GM12891 (cell line): ENCODE data around the gene GCC2.
"Not testable (repeated sequence)": the region's sequence is repeated elsewhere in the genome, so short reads cannot be mapped to it uniquely, and the experiment has no call there.

ENCODE experiments used
- DNase-seq: peaks from one replicate; pipeline ENCODE4 v3.0.0; 2011; ENCODE audit warnings: low spot score; ENCODE audit not compliant: insufficient read length
- FAIRE-seq: peaks from 2 replicates; lab custom pipeline; 2011; peaks lifted over from hg19 to GRCh38; lab: Jason Lieb, UNC
- PAX5 ChIP-seq: IDR thresholded peaks from 2 replicates; pipeline ENCODE4 v1.6.1; 2011; ENCODE audit warnings: low read length, moderate library complexity, mild to moderate bottlenecking; ENCODE audit not compliant: insufficient read depth, severe bottlenecking
- POLR2A ChIP-seq: IDR thresholded peaks from 2 replicates; pipeline ENCODE4 v1.6.1; 2011; ENCODE audit warnings: low read depth, low read length, control low read depth
- POLR2AphosphoS5 ChIP-seq: IDR thresholded peaks from 2 replicates; pipeline ENCODE4 v1.6.1; 2011; ENCODE audit warnings: low read depth, low read length, control low read depth
- POU2F2 ChIP-seq: IDR thresholded peaks from 2 replicates; pipeline ENCODE4 v1.6.1; 2011; ENCODE audit warnings: low read depth, mild to moderate bottlenecking, control low read depth, low read length, moderate library complexity
- SPI1 ChIP-seq: IDR thresholded peaks from 2 replicates; pipeline ENCODE4 v1.6.1; 2011; ENCODE audit warnings: low read depth, low read length, control low read depth
- TAF1 ChIP-seq: IDR thresholded peaks from 2 replicates; pipeline ENCODE4 v1.6.1; 2011; ENCODE audit warnings: low read depth, low read length, control low read depth

The GCC2 gene

GRCh38 chr2:108547606-108548005 lies 98.6 kb downstream of the GCC2 start:
- TF ChIP-seq POU2F2 (no peak), TAF1 (no peak), POLR2AphosphoS5 (no peak), SPI1 (no peak), PAX5 (no peak), POLR2A (no peak)
- no peak for FAIRE-seq
- DNase-seq, result no peak

DNA sequence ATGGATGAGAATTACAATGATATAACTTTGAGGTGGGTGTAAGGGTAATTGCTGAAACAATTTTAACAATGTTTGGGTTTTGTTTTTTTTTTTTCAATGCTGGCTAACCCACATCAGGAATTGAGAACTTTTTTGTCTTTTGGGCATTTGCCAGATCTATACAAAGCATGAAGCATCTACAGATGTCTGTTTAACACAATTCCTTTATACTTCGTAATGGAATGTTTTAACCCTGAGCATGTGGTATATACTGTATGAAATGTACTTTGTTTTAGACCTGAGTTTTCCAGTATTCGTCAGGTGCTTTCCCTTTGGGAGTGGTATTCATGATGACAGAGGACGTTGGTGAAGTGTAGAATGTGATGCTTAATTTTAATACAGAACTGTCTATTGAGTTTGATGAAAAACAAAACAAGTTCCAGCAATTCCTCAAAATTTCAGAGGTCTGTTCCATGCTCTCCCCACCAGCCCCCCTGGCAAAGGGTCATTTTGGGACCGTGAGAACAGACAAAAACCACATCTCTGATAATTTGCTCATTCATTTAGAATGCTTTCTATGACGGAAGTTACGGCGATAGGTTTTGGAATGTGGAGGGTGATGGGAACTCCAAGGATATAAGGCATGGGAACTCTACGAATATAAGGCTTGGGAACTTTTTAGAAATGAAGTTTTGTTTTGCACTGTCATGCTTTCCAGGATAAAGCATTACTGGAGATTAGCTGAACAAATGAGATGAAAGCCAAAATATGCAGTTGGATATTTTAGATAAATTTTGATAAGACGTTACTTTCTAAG lies 99.4 kb downstream of the GCC2 start:
- FAIRE-seq, result peak; percentile 51
- TF ChIP-seq POLR2A (no peak), PAX5 (no peak), POU2F2 (no peak), POLR2AphosphoS5 (no peak), TAF1 (no peak), SPI1 (no peak)

GRCh38 chr2:108552566-108552965 lies 103.6 kb downstream of the GCC2 start:
- no peak for TF ChIP-seq POLR2AphosphoS5
- no peak for TF ChIP-seq SPI1
- TF ChIP-seq POLR2A, result no peak
- TF ChIP-seq PAX5, result no peak
- no peak for TF ChIP-seq POU2F2
- TF ChIP-seq TAF1, result no peak

More for the DNA sequence above, 99.4 kb downstream of the GCC2 start:
- DNase-seq, result no peak

GRCh38 chr2:108553209-108553919 lies 104.4 kb downstream of the GCC2 start:
- no peak for DNase-seq
- FAIRE-seq, result no peak
- TF ChIP-seq PAX5 (no peak), POLR2AphosphoS5 (no peak), TAF1 (no peak), POLR2A (no peak), SPI1 (no peak), POU2F2 (no peak)

More at GRCh38 chr2:108552566-108552965, 103.6 kb downstream of the GCC2 start:
- FAIRE-seq (no peak), DNase-seq (no peak)

- FAIRE-seq (no peak), DNase-seq (no peak)
- TF ChIP-seq POLR2A (no peak), SPI1 (no peak), POU2F2 (no peak)
Observed at GRCh38 chr2:108554528-108554927, 105.5 kb downstream of the GCC2 start.

DNA sequence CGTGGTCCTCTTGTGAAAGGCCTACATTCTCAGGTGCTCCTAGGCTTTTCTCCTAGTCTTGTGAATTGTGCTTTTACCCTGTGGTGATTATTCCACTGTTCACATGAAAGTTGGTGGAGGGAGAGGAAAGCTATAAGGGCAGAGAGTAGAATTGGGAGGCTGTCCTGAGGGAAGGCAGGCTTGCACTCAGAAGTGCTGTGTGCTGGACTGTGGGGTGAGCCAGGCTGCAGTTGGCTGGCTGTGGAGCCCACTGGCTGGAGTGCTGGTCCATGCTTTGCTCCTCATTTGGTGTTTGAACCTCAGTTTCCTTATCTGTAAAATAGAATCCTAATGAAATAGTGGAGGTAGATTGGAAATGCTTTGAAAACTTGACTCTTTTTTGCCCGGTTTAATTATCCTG lies 106.6 kb downstream of the GCC2 start:
- DNase-seq, result no peak
- TF ChIP-seq SPI1, result no peak
- no peak for TF ChIP-seq POLR2A
- no peak for TF ChIP-seq PAX5
- TF ChIP-seq POLR2AphosphoS5, result no peak
- no peak for TF ChIP-seq POU2F2
- TF ChIP-seq TAF1, result no peak
- FAIRE-seq, result no peak

GRCh38 chr2:108556581-108556980 lies 107.6 kb downstream of the GCC2 start:
- not testable (repeated sequence) for DNase-seq, FAIRE-seq
